Measurements from ENCODE around the gene FXYD2.

- TF ChIP-seq POLR2AphosphoS5 (IDR thresholded peaks at IDR 0.05) (no peak), POLR2A (IDR thresholded peaks at IDR 0.05) (no peak), CTCF (IDR thresholded peaks at IDR 0.05) (no peak)
Observed at GRCh38 chr11:117831661-117832415, 7.3 kb upstream of the FXYD2 start.

Measured in suprapubic skin (tissue), 4 donors.